Measurements from ENCODE around the gene RFESD. TPM values are rescaled to one million over a fixed set of nuclear protein-coding genes. Genes with fewer than 3 reads are reported as not detected.

The RFESD gene
- total and polyA plus RNA-seq, 2 of the 13 experiments (the other 11 are each of a cell fraction or from before 2014, with no cell fraction given): 1.1 to 2.2 TPM

DNA sequence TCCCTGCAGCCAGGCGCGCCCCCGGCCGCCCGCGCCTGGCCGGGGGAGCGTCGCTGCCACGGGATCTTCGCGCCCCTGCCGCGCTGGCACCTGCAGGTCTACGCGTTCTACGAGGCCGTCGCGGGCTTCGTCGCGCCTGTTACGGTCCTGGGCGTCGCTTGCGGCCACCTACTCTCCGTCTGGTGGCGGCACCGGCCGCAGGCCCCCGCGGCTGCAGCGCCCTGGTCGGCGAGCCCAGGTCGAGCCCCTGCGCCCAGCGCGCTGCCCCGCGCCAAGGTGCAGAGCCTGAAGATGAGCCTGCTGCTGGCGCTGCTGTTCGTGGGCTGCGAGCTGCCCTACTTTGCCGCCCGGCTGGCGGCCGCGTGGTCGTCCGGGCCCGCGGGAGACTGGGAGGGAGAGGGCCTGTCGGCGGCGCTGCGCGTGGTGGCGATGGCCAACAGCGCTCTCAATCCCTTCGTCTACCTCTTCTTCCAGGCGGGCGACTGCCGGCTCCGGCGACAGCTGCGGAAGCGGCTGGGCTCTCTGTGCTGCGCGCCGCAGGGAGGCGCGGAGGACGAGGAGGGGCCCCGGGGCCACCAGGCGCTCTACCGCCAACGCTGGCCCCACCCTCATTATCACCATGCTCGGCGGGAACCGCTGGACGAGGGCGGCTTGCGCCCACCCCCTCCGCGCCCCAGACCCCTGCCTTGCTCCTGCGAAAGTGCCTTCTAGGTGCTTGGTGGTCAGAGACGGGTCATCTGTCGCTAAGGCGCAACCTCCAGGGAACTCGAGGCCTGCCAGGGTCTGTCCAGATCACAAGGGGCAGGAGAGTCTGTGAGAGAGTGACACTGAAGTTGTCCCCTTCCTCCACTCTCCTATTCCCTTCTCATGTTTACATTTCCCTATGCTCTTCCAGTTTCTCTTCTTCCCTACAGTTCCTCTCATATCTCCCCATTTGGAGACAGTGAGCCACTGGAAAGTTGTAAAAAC is 25.4 kb upstream of the RFESD start (continued):
- TF ChIP-seq, protein P1, sequence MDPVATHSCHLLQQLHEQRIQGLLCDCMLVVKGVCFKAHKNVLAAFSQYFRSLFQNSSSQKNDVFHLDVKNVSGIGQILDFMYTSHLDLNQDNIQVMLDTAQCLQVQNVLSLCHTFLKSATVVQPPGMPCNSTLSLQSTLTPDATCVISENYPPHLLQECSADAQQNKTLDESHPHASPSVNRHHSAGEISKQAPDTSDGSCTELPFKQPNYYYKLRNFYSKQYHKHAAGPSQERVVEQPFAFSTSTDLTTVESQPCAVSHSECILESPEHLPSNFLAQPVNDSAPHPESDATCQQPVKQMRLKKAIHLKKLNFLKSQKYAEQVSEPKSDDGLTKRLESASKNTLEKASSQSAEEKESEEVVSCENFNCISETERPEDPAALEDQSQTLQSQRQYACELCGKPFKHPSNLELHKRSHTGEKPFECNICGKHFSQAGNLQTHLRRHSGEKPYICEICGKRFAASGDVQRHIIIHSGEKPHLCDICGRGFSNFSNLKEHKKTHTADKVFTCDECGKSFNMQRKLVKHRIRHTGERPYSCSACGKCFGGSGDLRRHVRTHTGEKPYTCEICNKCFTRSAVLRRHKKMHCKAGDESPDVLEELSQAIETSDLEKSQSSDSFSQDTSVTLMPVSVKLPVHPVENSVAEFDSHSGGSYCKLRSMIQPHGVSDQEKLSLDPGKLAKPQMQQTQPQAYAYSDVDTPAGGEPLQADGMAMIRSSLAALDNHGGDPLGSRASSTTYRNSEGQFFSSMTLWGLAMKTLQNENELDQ (CRISPR knock-in tag; IDR thresholded peaks at IDR 0.05; ENCODE audit: borderline replicate concordance): no peak
- TF ChIP-seq ZNF205 (CRISPR knock-in tag; IDR thresholded peaks at IDR 0.05) (peak; percentile 64), ZNF350 (CRISPR knock-in tag; IDR thresholded peaks at IDR 0.05; ENCODE audit: borderline replicate concordance, low read depth) (no peak), ZSCAN21 (CRISPR knock-in tag; IDR thresholded peaks at IDR 0.05; ENCODE audit: borderline replicate concordance) (peak; percentile 18; the same call in 1 of the 2 replicates), ZNF766 (CRISPR knock-in tag; IDR thresholded peaks at IDR 0.05; ENCODE audit: borderline replicate concordance) (0 out of 2 replicates have a peak, but pooled peaks have one; percentile 64), ZMYM4 (CRISPR knock-in tag; IDR thresholded peaks at IDR 0.05) (peak; percentile 65), ZNF773 (CRISPR knock-in tag; IDR thresholded peaks at IDR 0.05; ENCODE audit: borderline replicate concordance) (peak; percentile 19; the same call in 1 of the 2 replicates), ERF (CRISPR knock-in tag; IDR thresholded peaks at IDR 0.05) (0 out of 2 replicates have a peak, but pooled peaks have one; percentile 25), HOXA3 (CRISPR knock-in tag; IDR thresholded peaks at IDR 0.05) (peak; percentile 11; the same call in 1 of the 2 replicates), ZFP41 (CRISPR knock-in tag; IDR thresholded peaks at IDR 0.05; ENCODE audit: borderline replicate concordance) (0 out of 2 replicates have a peak, but pooled peaks have one; percentile 72), ZNF441 (CRISPR knock-in tag; IDR thresholded peaks at IDR 0.05; ENCODE audit: borderline replicate concordance) (peak; percentile 64; the same call in 1 of the 2 replicates), ZNF556 (CRISPR knock-in tag; IDR thresholded peaks at IDR 0.05; ENCODE audit: borderline replicate concordance) (peak; percentile 16; the same call in 1 of the 2 replicates), ZNF83 (CRISPR knock-in tag; IDR thresholded peaks at IDR 0.05; ENCODE audit: borderline replicate concordance) (0 out of 2 replicates have a peak, but pooled peaks have one; percentile 58), BRD4 (CRISPR knock-in tag; IDR thresholded peaks at IDR 0.05) (0 out of 2 replicates have a peak, but pooled peaks have one; percentile 19), ZBTB7A (CRISPR knock-in tag; IDR thresholded peaks at IDR 0.05) (0 out of 2 replicates have a peak, but pooled peaks have one; percentile 20)
- TF ChIP-seq, protein P2, sequence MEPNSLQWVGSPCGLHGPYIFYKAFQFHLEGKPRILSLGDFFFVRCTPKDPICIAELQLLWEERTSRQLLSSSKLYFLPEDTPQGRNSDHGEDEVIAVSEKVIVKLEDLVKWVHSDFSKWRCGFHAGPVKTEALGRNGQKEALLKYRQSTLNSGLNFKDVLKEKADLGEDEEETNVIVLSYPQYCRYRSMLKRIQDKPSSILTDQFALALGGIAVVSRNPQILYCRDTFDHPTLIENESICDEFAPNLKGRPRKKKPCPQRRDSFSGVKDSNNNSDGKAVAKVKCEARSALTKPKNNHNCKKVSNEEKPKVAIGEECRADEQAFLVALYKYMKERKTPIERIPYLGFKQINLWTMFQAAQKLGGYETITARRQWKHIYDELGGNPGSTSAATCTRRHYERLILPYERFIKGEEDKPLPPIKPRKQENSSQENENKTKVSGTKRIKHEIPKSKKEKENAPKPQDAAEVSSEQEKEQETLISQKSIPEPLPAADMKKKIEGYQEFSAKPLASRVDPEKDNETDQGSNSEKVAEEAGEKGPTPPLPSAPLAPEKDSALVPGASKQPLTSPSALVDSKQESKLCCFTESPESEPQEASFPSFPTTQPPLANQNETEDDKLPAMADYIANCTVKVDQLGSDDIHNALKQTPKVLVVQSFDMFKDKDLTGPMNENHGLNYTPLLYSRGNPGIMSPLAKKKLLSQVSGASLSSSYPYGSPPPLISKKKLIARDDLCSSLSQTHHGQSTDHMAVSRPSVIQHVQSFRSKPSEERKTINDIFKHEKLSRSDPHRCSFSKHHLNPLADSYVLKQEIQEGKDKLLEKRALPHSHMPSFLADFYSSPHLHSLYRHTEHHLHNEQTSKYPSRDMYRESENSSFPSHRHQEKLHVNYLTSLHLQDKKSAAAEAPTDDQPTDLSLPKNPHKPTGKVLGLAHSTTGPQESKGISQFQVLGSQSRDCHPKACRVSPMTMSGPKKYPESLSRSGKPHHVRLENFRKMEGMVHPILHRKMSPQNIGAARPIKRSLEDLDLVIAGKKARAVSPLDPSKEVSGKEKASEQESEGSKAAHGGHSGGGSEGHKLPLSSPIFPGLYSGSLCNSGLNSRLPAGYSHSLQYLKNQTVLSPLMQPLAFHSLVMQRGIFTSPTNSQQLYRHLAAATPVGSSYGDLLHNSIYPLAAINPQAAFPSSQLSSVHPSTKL (CRISPR knock-in tag; IDR thresholded peaks at IDR 0.05): peak; percentile 48; the same call in 1 of the 2 replicates
- TF ChIP-seq, protein P3, sequence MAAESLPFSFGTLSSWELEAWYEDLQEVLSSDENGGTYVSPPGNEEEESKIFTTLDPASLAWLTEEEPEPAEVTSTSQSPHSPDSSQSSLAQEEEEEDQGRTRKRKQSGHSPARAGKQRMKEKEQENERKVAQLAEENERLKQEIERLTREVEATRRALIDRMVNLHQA (CRISPR knock-in tag; IDR thresholded peaks at IDR 0.05): no peak
- TF ChIP-seq, protein P4, sequence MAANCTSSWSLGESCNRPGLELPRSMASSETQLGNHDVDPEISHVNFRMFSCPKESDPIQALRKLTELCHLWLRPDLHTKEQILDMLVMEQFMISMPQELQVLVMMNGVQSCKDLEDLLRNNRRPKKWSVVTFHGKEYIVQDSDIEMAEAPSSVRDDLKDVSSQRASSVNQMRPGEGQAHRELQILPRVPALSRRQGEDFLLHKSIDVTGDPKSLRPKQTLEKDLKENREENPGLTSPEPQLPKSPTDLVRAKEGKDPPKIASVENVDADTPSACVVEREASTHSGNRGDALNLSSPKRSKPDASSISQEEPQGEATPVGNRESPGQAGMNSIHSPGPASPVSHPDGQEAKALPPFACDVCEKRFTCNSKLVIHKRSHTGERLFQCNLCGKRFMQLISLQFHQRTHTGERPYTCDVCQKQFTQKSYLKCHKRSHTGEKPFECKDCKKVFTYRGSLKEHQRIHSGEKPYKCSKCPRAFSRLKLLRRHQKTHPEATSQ (CRISPR knock-in tag; IDR thresholded peaks at IDR 0.05; ENCODE audit: borderline replicate concordance): 0 out of 2 replicates have a peak, but pooled peaks have one; percentile 27
- TF ChIP-seq, protein P5, sequence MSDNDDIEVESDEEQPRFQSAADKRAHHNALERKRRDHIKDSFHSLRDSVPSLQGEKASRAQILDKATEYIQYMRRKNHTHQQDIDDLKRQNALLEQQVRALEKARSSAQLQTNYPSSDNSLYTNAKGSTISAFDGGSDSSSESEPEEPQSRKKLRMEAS (IDR thresholded peaks at IDR 0.05): peak; percentile 78
